Measurements from ENCODE around the gene CREB3L2.
"Not testable (repeated sequence)": the region's sequence is repeated elsewhere in the genome, so short reads cannot be mapped to it uniquely, and the experiment has no call there.

CREB3L2 gene

DNA sequence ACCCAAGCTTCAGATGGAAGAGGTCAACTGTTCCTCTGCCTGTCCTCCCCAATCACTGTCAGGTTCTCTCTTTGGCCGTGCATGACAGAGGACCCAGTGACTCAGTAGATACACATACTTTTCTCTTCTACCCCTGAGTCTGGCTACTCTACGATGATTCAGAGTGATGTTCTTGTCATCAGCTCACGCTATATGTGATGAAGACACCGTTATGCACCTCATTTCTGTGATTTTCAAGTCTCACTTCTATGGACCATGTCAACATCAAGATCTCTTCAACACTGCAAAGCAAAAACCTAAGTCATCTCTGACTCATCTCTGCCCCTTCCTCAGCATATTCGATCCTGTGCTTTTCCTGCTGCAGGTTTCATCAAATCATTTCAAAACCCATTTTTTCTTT is 78.5 kb downstream of the CREB3L2 start:
- H3K4me3 ChIP-seq = no peak overlapping the region
- no peak overlapping the region for H3K27ac ChIP-seq

DNA sequence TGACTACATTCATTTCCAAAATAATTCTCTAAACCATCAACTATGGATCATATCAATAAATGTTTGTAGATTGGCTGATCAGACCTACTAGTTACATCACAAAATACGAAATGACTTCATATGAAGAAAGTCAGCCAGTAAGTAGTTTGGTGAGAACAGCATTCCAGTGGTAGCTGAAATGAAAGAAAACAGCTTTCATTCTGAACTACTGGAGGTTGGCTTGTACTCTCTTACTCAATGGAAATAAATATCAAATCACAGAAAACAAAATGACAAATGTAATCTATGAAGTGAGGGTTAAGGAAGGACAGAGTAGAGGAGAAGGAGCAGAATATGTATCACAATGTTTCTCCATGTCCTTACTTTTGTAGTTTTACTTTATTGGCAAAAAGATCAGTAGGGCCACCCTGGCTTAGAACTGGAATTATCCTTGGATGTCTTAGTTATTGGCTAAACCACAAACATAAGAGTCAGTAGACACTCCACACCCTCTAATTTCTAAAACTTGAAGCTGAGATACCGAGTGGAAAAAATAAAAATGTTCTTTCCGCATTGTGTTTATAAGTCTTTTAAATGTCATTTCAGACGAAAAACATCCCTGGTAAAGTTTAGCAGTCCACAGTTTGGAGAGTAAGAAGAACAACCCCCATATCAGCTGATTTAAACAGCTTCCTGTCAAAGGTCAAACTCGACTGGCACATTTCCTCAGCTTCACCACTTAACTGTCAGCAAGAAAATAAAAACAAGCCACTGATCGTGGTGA is 81.1 kb downstream of the CREB3L2 start:
- peak overlapping the region in 4 of 21 experiments; percentile 3 to 28 (median 17) for H3K27ac ChIP-seq
- no peak overlapping the region for H3K4me3 ChIP-seq

DNA sequence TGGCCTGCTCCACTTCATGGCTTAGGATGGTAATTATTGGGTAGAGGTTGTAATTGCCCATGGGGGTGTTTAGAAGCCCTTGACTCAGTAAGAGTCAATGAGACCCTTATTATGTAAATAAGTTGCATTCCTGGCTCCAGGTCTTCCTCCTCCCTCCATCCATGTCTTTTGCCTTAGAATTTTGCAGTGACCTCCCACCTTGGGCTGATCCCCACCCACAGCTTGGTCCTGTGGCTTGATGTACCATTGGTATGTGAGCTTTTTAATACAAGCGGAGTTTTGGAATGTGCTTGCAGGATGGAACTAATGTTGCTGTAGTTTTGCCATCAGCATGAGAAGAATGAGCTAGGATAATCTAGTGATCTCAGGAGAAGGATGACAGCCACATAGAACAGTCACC is 81.9 kb downstream of the CREB3L2 start:
- Histone ChIP-seq H3K27ac (peak overlapping the region in 2 of 21 experiments; percentile 28 to 45), H3K4me3 (no peak overlapping the region)

DNA sequence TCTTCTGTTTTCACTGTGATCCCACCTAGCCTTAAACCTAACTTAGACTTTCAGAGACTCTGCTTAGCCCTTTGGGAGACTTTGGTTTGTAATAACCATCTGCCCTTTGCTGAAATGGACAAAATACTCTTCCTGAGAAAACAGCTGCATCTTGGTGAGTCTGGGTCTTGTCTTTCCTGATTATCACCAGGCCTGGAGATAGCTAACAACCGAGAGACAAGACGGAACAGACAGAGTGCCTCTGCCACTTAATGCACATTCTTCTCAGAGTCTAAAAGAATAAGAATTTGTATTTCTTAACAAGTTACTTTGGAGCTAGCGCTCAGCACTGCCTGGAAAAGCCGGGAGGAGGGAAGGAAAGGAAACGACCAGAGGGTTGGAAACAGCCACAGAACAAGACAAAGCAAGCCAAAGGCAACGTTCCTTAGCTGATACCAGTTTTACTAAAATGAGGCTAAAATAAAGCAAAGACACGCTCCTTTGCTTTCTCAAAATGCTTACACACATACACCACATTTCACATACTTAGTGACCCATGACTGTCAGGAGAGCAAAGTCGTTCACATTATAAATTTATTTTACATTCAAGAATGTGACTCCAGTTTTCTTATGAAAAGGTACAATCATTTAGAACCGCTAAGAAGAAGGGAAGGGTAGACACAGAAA is 84.8 kb downstream of the CREB3L2 start:
- Histone ChIP-seq H3K4me3 (no peak overlapping the region), H3K27ac (no peak overlapping the region)

DNA sequence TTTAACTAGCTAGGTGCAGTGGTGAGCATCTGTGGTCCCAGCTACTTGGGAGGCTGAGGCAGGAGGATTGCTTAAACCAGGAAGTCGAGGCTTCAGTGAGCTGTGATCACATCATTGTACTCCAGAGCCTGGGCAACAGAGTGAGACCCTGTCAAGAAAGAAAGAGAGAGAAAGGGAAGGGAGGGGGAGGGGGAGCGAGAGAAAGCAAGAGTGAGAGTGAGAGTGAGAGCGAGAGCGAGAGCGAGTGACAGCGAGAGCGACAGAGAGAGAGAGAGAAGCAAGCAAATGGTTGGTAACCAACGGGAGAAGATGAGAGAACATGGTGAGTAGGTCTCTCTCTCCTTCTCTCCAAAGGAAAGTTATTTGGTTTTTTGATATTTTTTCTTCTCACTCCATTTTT is 85.3 kb downstream of the CREB3L2 start:
- Histone ChIP-seq H3K27ac (no peak overlapping the region), H3K4me3 (no peak overlapping the region)

DNA sequence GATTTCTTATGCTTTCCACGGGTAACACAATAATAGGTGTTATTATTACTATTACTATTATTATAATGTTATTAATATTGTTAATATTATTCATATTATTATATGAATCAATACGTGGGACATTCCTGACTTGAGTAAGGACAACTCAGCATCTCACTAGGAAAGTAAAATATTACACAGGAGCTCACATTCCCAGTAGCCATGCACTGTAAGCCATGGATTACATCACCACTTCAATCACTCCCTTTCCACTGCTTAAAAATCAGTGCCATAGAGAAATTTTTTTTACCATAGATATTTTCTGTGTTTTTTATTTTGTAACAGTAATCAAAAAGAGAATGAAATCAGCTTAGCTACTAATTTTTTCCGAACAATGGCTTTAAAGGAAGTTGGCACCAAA is 86.6 kb downstream of the CREB3L2 start:
- no peak overlapping the region for H3K4me3 ChIP-seq
- no peak overlapping the region for H3K27ac ChIP-seq

DNA sequence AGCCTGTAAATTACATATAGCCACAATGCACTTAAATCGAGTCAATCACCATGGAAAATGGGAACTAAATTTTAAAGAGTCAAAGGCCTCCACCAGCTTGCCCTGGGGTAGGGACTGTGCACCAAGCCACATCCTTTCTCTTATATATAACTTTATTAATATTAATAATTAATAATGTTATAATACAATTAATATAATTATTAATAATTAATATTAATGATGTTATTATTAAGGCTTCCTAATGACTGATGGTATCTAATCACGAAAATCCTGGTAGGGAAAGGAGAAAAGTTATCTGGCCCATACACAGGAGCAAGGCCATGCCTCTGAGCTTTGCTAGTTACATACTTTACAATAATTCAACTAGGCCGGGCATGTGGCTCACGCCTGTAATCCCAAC is 87.9 kb downstream of the CREB3L2 start:
- Histone ChIP-seq H3K4me3 (no peak overlapping the region), H3K27ac (no peak overlapping the region)

DNA sequence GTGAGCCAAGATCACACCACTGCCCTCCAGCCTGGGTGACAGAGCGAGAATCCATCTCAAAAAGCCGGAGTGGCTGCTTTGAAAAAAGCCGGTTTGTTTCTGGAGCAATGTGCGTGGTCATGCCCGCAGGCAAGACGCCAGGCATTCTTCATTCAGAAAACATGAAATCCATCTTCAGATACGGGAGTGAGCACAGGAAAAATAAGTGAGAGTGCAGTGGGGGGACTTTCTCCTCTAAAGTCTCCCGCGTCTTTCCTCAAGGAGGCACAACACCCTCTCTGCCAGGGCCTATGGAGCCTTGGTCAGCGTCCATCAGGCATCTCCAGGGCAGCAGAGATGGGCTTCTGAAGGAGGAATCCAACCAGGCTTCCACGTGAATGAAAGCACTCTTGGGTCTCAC is 92.8 kb downstream of the CREB3L2 start:
- Histone ChIP-seq H3K4me3 (no peak overlapping the region), H3K27ac (no peak overlapping the region)

DNA sequence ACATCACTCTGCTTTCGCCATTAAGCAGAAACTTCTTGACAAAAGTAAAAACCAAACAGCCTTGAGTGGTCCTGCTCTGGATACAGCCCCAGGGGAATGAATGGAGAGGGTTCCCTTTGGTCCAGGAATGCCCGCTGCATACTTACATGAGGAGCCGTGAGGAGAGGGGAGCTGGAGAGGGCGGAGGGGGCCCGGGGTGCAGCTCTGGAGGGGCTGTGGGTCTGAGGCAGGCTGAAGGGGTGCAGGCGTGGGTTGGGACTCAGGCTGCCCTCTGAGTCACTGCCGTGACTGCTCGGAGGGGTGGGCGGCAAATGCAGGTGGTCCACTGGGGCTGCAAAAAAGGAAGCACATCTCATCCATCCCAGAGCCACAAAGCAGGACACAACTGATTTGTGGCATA is 93.8 kb downstream of the CREB3L2 start:
- Histone ChIP-seq H3K4me3 (no peak overlapping the region), H3K27ac (no peak overlapping the region)

DNA sequence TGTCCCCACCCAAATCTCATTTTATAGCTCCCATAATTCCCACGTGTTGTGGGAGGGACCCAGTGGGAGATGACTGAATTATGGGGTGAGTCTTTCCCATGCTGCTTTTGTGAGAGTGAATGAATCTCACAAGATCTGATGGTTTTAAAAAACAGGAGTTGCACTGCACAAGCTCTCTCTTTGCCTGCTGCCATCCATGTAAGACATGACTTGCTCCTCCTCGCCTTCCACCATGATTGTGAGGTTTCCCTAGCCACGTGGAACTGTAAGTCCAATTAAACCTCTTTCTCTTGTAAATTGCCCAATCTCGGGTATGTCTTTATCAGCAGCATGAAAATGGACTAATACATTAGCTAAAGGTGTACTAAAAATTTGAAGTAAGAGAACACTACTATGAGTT is 95.2 kb downstream of the CREB3L2 start:
- peak overlapping the region in 1 of 21 experiments; percentile 4 for H3K27ac ChIP-seq
- H3K4me3 ChIP-seq = not testable (repeated sequence)

DNA sequence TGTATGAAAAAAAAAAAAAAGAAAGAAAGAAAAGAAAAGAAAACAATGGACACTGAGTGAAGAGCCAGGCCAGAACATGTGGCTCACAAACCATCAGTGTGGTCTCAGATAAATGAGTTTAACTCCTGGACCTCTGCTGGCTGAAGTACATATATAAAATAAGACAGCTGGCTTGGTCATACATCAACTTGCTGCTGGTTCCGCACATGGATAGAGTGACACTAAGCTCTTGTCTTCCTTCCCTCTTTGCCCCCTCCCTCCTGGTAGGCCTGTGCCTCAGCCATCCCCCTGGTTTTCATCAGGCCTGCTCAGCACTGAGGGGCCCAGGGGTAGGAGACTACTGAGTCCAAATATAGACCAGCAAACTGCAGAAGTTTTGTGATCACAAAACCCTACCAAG is 97.1 kb downstream of the CREB3L2 start:
- no peak overlapping the region for H3K27ac ChIP-seq
- H3K4me3 ChIP-seq = no peak overlapping the region

DNA sequence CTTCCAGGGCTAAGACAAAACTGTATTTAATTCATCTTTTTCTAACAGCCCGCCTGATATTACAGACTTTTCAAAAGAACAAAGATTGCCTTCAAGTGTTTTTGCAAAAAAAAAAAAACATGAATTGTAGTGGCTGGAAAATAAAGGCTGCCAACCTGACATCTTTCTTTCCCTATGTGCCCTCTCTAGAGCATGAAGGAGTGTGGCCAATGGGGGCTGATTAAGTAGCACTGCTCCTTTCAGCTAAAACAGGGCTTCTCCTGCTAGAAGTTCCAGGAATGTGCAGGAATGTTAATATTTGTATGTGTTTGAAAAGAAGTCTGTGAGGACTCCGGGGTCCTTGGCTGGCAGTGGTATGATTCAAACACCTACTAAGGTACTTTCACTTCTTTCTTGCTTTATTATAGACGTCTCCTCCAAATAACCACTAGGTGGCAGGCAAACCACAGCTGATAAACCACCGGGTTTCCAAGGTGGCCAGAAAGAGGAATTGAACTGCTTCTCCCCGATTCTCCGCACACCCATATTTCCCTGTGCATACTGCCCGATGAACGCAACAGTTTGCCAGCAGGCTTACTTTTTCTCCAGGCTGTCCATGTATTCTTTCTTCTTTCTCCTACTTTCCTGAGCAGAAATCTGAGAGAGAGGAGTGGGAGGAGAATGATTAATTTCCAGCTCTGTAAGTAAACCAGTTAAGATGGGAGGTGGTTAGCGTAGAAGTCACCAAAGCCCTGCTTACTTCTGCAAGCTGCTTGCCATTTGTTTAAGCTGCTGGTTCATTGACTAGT is 98.3 kb downstream of the CREB3L2 start:
- no peak overlapping the region for H3K4me3 ChIP-seq
- peak overlapping the region in 3 of 21 experiments; percentile 1 to 20 (median 3) for H3K27ac ChIP-seq

DNA sequence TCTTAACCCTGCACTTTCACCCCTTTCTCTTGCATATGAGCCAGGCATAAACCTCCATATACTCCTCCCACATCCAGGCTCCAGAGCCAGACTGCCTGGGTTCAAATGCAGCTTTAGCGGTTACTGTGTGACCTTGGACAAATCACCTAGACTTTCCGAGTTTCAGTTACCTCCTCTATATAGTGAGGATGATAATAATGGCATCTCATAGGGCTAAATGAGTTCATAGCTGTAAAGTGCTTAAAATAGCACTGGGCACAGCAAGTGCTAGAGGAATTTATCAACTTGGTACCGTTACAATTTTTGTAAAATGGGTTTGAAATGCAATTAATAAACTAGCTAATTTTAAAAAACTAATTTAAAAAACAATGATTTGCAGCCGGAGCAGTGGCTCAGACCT is 101.7 kb downstream of the CREB3L2 start:
- Histone ChIP-seq H3K27ac (peak overlapping the region in 1 of 21 experiments; percentile 21), H3K4me3 (no peak overlapping the region)

DNA sequence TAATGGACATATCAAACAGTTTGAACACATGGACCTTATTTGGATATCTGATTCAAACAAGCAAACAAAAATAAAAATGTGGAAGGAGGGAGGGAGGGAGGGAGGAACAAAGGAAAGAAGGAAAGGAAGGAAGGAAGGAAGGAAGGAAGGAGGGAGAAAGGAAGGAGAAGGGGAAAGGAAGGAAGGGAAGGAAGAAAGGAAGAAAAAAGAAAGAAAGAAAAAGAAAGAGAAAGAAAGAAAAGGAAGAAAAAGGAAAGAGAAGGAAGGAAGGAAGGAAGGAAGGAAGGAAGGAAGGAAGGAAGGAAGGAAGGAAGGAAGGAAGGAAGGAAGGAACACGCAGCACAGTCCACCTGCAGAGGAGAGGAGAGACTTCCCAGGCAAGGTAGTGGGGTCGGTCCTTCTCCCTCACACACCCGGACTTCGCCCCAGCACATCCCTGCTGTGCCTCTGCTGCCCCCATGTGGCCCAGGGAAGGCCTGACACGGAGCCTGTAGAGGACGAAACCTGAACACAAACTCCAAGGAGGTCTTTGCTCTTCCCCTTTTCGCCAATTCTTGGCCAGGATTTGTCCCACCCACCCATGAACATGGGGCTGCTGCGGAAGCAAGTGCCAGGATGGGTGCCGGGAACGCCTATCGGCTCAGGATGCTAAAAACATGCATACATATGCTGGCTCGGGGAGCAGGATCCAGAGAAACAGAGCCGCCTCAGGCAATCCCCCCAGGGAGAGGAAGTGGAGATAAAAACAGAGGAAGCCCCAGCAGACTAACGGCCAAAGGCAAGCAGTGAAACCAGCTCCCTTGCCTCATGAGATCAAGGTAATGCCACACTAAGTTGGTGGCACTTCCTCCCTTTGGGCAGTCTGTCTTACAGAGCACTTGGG is 102.8 kb downstream of the CREB3L2 start:
- Histone ChIP-seq H3K4me3 (peak overlapping the region in 1 of 7 experiments; percentile 12), H3K27ac (peak overlapping the region in 12 of 21 experiments; percentile 0 to 49 (median 23))

DNA sequence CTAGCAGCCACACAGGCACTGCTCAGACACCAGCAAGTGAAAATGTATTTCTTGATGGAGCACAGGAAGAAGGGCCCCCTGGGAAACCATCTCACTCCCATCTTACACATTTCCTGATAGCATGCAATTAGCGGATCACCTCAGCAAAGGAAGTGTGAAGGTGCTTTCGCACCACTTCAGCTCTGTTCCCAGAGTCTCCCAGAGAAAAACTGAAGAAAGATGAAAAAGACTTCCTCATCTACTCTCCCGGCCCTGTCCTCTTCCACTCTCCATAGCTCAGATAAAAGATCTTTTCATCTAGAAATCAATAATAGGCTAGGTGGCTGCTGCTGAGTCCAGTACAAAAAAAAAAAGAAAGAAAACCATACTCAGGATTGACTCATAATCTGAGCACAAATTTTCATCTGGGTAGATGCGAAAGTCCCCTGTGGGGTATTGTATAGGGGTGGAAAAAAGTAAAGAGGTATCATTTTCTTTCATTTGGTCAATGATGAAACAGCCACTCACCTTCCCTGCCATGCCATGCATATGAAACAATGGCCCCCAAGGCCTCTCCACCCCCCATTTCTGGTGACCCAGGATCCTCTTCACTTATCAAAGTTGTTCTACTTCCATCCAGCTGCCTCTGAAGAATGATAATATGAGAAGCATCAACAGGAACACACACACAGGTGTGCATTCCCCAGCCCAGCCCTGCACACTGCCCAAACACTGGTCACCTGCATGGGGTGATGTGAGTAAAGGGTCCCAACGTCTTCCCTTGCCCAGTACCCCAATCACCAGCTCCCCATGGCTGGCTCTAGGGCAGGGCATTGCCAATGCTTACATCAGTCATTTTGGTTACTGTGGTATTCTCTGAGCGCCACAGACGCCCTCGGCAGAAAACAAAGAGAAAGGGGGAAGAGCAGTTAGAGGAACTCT is 106.3 kb downstream of the CREB3L2 start:
- H3K4me3 ChIP-seq = no peak overlapping the region
- H3K27ac ChIP-seq = no peak overlapping the region

DNA sequence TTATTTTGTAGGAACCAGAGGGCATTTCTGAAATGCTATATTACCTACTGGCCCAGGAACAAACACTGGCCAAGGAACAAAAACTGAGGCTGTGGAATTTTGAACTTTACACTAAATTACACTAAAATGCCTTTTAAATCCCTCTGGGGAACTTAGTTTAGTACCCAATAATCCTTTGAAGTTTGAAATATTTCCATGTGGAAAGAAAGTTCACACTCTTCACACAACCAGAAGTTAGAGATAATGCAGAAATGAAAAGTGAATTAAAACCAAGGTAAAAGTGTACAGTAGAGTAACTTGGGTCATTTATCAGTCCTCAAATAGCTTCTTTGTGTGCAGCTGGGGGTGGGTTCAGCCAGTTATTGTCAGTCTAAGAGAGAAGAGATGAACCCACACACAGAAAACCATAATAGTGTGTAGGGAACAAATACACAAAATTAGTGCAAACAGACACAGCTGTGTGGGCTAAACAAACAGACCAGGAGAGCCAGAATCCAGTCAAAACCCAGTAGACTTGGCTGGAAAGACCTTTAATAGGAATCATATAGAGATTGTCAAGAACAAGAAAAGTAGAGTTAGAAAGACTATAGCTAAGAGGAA is 108.6 kb downstream of the CREB3L2 start:
- H3K4me3 ChIP-seq = no peak overlapping the region

DNA sequence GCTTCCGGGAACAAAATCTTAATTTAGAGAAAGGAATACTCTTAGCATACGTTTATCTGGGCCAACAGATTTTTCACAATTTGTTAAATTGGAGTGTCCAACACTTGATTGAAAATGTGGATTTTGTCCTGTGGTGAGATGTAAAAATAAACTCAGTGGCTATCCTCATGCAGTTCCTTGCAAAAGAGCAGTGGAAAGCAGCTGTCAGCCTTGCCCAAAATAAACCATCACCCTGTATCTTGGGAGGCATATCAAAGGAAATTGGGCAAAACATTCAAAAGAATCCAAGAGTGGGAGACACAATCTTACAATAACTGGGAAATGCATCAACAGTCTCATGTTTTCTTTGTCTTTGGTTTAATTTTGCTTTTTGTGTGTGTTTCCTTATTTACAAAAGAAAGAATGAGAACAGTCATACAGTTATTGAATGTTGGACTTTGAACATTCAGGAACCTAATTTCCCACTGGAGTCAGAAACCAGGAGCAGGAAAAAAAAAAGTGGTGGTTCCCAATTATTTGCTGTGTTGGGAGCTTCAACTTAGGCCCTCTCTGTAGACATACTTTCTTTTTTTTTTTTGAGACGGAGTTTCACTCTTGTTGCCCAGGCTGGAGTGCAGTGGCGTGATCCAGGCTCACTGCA is 110.8 kb downstream of the CREB3L2 start:
- H3K4me3 ChIP-seq = no peak overlapping the region
- H3K27ac ChIP-seq = peak overlapping the region in 1 of 21 experiments; percentile 14

More for the DNA sequence above, 108.6 kb downstream of the CREB3L2 start:
- H3K27ac ChIP-seq = no peak overlapping the region

DNA sequence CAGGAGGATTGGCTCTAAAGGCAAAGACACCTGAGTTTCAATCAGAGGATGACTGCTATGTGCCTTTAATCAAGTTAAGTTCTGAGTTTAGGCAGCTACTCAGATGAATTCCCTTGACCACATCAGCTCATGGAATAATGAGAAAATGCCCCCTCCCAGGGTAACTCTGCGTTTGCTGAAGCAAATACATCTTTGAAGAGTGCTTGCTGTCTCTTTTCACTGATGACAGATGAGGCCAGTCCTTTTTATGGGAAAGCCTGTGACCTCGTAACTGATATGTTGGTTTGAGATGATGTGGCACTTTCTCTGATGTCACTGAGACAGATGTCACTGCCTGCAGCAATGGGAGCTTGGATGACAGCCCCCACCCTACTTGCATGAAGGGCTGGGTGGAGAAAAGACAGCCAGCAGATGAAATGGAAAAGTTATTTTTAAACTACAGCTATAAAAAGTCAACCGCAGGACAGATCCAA is 111.4 kb downstream of the CREB3L2 start:
- H3K4me3 ChIP-seq = no peak overlapping the region
- H3K27ac ChIP-seq = no peak overlapping the region

All from skin epidermis (tissue), 12 donors.